HepG2 (cell line): Measurements from ENCODE around the gene SULT1E1. TPM values are rescaled to one million over a fixed set of nuclear protein-coding genes. Genes with fewer than 3 reads are reported as not detected.
A peak's percentile ranks its signal among the peaks of the same experiment; 100 is the strongest.

ENCODE experiments used
- HDAC1 ChIP-seq: sonication (generic); formaldehyde crosslinking; IDR thresholded peaks from 2 replicates; pipeline ENCODE4 v1.5.1; 2020; ENCODE audit warnings: mild to moderate bottlenecking, missing genetic modification reagents
- ZNF558 ChIP-seq: sonication (generic); formaldehyde crosslinking; IDR thresholded peaks from 2 replicates; pipeline ENCODE4 v1.9.0; 2022; ENCODE audit warnings: mild to moderate bottlenecking, missing genetic modification reagents, borderline replicate concordance
- ZNF614 ChIP-seq: IDR thresholded peaks from 2 replicates; pipeline ENCODE4 v1.6.1; 2018; ENCODE audit warnings: missing biosample characterization, missing genetic modification reagents, inconsistent platforms, borderline replicate concordance
- ZNF670 ChIP-seq: sonication (generic); formaldehyde crosslinking; IDR thresholded peaks from 2 replicates; pipeline ENCODE4 v1.8.0; 2022; ENCODE audit warnings: mild to moderate bottlenecking, missing genetic modification reagents, borderline replicate concordance
- ZNF749 ChIP-seq: sonication (generic); formaldehyde crosslinking; IDR thresholded peaks from 2 replicates; pipeline ENCODE4 v1.8.0; 2022; ENCODE audit warnings: mild to moderate bottlenecking, missing genetic modification reagents, moderate library complexity, borderline replicate concordance
- polyA plus RNA-seq, 8 experiments: library from polyadenylated mRNA; depleted of rRNA in 3 of 8; stranded (reverse) in 7 of 8; unstranded in 1 of 8; fragments of >200 nt; fragmentation: Illumina TruSeq in 4 of 8; extraction: Trizol in 4 of 8; gene quantifications; 2 replicates each; pipeline versions ENCODE4 v1.2.1 to v1.2.3, GENCODE V29; 2011 to 2016; ENCODE audit warnings: low read depth in 4 of 8, missing spikeins in 1 of 8, mixed read lengths in 1 of 8; ENCODE audit not compliant: insufficient read depth in 1 of 8
- total RNA-seq, 5 experiments: library from RNA; depleted of rRNA; stranded (reverse); fragments of >200 nt; fragmentation: Illumina TruSeq; extraction: Trizol; gene quantifications; 2 replicates each; pipeline ENCODE4 v1.2.3, GENCODE V29; 2016; ENCODE audit warnings: low read depth in 1 of 5
- TF ChIP-seq, protein P1 (sequence below): sonication (generic); formaldehyde crosslinking; IDR thresholded peaks from 2 replicates; pipeline ENCODE4 v1.4.0; 2020; ENCODE audit warnings: mild to moderate bottlenecking, missing genetic modification reagents

SULT1E1 gene
- total and polyA plus RNA-seq, 2 of the 13 experiments (the other 11 are each of a cell fraction or from before 2014, with no cell fraction given): 1.7 to 3.9 TPM

GRCh38 chr4:69823048-69823447 is 36.9 kb downstream of the SULT1E1 start (continued):
- TF ChIP-seq, protein P1, sequence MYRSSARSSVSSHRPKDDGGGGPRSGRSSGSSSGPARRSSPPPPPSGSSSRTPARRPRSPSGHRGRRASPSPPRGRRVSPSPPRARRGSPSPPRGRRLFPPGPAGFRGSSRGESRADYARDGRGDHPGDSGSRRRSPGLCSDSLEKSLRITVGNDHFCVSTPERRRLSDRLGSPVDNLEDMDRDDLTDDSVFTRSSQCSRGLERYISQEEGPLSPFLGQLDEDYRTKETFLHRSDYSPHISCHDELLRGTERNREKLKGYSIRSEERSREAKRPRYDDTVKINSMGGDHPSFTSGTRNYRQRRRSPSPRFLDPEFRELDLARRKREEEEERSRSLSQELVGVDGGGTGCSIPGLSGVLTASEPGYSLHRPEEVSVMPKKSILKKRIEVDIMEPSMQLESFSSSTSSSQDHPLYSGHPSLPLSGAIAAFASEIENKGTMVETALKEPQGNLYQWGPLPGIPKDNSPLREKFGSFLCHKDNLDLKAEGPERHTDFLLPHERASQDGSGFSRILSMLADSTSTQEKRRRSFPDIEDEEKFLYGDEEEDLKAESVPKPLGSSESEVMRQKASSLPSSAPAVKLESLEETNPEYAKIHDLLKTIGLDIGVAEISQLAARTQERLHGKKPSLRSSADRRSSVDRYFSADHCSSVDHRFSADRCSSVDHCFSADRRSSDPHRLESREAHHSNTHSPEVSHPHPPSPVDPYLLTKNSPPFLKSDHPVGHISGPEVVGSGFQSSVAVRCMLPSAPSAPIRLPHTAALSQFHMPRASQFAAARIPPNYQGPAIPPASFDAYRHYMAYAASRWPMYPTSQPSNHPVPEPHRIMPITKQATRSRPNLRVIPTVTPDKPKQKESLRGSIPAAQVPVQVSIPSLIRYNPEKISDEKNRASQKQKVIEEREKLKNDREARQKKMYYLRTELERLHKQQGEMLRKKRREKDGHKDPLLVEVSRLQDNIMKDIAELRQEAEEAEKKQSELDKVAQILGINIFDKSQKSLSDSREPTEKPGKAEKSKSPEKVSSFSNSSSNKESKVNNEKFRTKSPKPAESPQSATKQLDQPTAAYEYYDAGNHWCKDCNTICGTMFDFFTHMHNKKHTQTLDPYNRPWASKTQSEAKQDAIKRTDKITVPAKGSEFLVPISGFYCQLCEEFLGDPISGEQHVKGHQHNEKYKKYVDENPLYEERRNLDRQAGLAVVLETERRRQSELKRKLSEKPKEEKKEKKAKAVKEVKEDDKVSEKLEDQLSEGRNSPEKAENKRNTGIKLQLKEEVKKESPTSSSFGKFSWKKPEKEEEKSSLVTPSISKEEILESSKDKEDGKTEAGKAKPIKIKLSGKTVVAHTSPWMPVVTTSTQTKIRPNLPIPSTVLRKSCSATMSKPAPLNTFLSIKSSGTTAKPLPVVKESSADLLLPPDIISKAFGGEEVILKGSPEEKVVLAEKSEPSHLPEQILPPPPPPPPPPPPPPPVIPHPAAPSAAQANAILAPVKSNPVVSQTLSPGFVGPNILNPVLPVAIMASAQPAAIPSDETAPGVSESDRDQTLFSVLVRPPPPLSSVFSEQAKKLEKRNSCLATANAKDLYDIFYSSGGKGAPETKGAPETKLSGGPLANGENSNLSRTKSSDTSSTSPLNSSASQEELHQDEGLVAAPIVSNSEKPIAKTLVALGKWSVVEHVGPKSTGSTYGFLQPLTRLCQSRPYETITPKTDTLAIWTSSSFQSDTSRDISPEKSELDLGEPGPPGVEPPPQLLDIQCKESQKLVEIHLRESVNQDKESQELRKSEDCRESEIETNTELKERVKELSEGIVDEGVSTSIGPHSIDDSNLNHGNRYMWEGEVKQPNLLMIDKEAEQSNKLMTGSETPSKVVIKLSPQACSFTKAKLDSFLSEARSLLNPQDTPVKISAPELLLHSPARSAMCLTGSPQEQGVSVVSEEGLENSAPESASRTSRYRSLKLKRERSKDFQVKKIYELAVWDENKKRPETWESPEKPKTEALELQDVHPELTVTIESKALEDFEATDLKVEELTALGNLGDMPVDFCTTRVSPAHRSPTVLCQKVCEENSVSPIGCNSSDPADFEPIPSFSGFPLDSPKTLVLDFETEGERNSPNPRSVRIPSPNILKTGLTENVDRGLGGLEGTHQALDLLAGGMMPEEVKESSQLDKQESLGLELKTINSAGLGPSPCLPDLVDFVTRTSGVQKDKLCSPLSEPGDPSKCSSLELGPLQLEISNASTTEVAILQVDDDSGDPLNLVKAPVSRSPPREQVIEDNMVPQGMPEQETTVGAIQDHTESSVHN (CRISPR knock-in tag): 0 out of 2 replicates have a peak, but pooled peaks have one; percentile 49
- TF ChIP-seq ZNF614: no peak
- 0 out of 2 replicates have a peak, but pooled peaks have one; percentile 3 for TF ChIP-seq ZNF749 (CRISPR knock-in tag)
- 0 out of 2 replicates have a peak, but pooled peaks have one; percentile 75 for TF ChIP-seq ZNF670 (CRISPR knock-in tag)
- peak; percentile 12; the same call in 1 of the 2 replicates for TF ChIP-seq HDAC1 (CRISPR knock-in tag)
- 0 out of 2 replicates have a peak, but pooled peaks have one; percentile 57 for TF ChIP-seq ZNF558 (CRISPR knock-in tag)
- TF ChIP-seq, all 625 proteins: peak for 11
